HG03135 (cell line): ENCODE data around the gene ZNF546.
"Not testable (repeated sequence)": the region's sequence is repeated elsewhere in the genome, so short reads cannot be mapped to it uniquely, and the experiment has no call there.

Experiments used
- ATAC-seq: cut with Tn5 transposase; IDR thresholded peaks from one replicate; pipeline ENCODE4 v1.9.1; 2021; ENCODE audit warnings: mild to moderate bottlenecking, moderate library complexity; ENCODE audit not compliant: unreplicated experiment

ZNF546 gene

DNA sequence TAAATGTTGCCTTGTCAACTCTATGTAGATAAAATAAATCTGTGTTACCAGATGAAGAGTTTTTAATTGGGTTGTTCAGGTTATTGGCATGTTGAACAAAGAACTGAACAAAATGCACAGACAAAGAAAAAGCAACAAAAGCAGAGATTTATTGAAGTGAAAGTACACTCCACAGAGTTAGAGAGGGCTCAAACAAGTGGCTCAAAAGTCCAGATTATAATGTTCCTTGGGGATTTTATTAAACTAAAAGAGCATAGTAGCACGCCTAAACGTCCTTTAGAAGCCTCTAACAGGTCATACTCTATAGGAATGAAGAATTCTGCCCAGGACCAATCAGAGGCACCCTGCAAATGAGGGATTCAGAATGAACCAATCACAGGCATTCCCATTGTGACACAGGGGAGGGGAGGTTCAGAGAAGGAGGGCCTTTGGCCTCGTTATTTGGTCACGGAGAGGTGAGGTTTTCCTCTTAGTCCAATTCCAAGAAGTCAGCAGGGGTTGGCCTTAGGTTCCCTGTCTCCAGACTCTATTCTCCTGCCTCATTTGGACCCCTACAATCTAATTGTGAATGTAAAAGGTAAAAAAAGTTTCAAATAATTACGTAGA, 13.1 kb upstream of the ZNF546 start:
- no peak for ATAC-seq

DNA sequence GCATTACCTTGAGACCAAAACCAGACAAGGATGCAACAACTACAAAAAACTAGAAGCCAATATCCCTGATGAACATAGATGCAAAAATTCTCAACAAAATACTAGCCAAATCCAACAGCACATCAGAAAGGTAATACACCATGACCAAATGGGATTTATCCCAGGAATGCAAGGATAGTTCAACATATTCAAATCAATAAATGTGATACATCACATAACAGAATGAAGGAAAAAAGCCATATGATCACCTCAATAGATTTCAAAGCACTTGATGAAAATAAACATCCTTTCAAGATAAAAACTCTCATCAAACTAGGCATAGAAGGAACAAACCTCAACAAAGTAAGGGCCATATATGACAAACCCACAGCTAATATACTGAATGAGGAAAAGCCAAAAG, 10.2 kb upstream of the ZNF546 start:
- no peak for ATAC-seq

DNA sequence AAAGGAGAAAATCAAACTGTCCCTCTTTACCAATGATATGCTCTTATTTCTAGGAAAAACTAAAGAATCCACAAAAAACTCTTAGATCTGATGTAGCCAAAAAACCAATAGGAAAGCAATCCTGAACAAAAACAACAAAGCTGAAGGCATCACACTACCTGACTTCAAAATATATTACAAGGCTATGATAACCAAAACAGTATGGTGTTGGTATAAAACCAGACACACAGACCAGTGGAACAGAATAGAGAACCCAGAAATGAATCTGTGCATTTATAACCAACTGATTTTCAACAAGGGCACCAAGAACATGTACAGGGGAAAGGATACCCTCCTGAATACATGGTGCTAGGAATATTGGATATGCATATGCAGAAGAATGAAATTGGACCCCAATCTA, 9.7 kb upstream of the ZNF546 start:
- ATAC-seq: no peak

DNA sequence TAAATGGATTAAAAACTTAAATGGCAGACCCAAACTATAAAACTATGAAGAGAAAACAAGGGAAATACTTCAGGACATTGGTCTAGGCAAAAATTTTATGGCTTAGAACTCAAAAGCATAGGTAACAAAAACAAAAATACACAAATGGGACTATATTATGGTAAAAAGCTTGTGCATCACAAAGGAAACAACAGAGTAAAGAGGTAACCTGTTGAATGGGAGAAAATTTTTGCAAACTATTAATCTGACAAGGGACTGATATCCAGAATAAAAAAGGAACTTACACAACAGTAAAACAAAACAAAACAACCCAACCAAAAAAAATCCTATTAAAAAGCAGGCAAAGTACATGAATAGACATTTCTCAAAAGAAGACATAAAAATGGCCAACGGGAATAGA, 9.3 kb upstream of the ZNF546 start:
- no peak for ATAC-seq

DNA sequence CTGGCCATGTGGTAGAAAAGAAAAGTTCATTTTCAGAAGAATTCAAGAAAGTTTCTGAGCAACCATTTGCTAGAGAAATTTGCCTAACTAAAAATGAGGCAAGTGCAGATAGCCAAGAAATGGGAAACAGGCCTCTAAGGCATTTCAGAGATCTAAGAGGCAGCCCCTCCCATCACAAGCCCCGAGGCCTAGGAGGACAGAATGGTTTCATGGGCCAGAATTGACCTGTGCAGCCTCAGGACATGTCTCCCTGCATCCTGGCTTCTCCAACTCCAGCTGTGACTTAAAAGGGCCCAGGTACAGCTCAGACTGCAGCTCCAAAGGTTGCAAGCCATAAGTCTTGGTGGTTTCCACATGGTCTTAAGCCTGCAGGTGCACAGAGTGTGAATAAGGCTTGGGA, 3.3 kb upstream of the ZNF546 start:
- ATAC-seq: no peak

DNA sequence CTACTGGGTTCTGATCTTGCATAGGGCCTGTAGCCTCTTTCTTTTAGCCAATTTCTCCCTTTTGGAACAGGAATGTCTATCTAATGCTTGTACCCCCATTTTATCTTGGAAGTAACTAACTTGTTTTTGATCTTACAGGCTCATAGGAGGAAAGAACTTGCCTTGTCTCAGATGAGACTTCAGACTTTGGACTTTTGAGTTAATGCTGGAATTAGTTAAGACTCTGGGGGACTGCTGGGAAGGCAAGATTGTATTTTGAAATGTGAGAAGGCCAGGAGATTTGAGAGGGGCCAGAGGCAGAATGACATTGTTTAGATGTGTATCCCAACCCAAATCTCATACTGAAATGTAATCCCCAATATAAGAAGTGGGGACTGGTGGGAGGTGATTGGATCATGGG, 2.5 kb upstream of the ZNF546 start:
- no peak for ATAC-seq

DNA sequence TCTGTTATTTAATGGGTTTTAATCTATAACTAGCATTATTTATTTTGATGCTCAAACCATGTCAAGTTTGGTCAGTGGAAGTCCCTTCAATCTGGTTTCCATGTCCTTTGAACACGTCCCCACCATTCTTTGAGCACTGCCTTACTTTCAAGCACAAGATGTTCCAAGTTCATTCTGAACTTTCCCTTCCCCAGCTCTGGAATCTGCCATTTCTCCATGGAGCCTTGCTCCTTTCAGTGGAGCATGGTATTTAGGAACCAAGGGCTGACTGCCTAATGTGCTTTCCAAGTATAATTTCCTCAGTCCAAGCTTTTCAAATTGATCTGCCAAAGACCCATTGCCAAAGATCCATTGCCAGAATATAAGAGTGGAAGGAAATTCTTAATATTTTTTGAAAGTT, 1.1 kb upstream of the ZNF546 start:
- ATAC-seq: no peak

DNA sequence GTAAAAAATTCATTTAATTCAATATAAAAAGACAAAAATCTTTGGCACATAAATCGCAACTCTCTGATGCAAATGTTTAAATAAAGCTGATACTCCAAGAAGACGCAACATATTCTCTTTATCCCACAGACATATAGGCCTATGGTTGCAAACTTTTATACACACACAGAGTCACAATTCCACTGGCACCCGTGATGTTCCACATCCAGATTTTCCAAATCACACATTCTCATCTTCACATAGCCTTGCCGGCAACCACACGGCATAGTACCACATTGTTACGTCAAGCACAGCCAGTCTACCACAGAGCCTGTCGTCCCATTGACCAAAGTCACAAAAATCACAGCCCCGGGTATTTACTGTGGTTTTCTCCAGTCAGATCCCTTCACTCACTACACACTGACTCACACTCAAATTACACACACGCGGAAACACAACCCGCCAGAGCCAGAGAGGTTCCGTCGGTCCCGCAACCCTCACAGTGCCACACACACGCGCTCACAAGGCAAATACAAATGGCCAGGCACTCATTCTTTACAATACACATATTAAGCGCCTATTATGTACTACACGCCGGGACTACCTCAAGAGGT, 546 bp upstream of the ZNF546 start:
- ATAC-seq: peak; percentile 26

DNA sequence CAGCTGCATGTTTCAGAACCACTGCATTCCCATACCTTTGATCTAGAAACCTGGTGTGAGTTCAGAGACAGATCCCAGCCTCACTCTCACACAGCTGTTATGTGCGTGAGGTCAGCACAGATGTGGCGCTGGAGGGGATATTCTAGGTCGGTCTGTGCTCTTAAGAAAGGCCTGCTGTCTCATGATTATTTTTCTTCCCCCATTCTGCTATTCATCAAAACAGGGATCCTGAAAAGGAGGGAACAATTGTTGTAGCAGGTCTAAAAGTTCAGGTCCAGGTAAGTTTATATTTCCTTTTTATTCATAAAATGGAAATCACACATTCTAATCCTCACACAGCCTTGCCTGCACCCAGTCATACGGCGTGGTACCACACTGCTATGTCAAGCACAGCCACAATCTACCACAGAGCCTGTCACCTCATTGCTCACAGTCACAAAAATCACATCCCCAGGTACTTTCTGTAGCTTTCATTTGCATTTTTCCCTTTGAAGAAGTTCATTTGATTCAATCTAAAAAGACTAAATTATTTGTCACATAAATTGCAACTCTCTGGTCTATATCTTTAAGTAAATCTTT, 867 bp downstream of the ZNF546 start:
- no peak for ATAC-seq

DNA sequence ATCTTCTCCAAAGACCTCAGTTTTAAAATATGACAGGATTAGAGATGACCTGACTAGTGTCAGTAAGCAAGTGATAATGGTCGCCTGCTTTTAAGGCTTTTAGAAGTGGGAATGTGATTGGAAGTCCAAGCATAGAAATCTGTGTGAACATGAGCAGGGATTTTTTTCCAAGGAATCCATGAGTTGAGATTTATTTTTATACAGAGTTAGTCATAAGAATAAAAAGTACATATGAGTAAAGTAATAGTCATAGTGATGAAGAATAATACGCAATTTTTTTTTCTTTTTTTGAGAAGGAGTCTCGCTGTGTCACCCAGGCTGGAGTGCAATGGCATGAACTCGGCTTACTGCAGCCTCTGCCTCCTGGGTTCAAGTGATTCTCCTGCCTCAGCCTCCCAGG, 1.6 kb downstream of the ZNF546 start:
- no peak for ATAC-seq

DNA sequence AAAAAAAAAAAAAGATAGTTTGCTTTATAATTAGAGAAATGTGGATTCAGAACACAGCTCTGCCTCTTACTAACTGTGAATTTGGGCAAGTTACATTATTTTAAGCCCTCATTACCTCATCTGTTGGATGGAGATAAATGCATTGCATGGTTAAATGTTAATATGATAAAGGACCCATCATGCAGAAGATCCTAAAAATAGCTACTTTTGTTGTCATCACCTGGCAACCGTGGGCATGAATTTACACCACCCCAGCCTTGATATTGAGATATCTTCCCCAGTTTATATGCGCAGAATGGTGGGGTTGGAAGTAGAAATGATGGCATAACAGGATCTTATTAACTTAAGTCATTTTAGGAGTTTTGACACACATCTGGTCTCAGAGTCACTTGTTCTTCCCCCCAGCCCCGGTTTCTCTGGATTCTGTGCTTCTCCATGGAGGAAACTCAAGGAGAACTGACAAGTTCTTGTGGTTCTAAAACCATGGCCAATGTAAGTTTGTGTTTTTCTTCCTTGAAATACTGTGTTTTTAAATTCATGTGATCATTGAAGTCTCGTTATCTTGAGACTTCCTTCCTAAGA, 8.9 kb downstream of the ZNF546 start:
- no peak for ATAC-seq

DNA sequence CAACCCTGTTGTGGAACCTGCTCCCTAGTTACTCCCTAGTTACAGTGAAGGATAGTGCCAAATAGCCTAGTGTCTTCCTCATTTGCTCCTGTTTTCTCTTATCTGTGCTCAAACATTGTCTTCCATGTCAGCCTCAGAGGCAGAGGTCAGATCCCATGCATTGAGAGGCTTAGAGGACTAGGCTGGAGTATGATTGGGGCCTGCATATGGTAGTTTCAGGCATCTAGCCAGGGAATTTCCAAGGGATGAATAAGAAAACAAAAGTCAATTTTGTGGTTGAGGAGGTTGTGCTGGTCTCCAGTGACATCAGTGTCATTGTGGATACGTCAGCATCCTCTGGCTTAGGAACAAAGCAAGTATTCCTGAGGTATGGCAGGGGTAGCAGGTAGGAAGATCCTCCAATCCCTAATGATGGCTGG, 9.4 kb downstream of the ZNF546 start:
- ATAC-seq: no peak

DNA sequence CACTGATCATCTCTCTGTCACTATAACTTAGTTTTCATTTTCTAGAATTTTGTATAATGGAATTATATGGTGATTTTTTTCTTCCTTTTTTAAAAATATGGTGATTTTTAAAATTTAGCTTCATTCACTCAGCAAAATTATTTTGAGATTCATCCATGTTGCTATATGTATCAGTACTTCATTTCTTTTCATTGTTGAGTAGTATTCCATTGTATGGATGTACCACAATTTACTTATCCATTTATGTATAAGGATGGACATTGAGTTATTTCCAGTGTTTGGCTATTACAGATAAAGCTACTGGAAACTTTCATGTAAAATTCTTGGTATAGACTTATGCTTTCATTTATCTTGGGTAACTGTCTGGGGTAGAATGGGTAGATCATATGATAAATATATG, 12.8 kb downstream of the ZNF546 start:
- ATAC-seq: no peak

DNA sequence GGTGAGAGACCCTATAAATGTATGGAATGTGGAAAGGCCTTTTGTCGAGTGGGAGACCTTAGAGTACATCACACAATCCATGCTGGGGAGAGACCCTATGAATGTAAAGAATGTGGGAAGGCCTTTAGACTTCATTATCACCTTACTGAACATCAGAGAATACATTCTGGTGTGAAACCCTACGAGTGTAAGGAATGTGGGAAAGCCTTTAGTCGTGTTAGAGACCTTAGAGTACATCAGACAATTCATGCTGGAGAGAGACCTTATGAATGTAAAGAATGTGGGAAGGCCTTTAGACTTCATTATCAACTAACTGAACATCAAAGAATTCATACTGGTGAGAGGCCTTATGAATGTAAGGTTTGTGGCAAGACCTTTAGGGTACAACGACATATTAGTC, 17.1 kb downstream of the ZNF546 start:
- ATAC-seq: no peak

DNA sequence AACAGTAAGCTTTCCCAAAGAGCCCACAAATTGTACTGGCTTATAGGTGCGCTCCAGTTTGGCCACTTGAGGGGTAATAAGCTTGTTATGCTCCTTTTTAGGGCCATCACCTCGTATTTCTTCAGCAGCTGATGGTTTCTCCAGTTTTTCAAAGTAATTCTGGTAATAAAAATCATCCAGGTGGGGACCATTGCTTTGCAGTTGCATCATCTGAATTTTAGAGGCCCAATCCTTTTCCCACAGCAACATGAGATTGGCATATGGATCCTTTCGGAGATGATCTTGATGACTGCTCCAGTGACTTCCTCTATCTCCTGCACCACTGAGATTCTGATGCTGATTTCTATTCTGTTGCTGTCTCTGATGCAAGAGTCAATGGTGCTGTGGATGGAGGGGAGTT, 27.1 kb downstream of the ZNF546 start:
- no peak for ATAC-seq

DNA sequence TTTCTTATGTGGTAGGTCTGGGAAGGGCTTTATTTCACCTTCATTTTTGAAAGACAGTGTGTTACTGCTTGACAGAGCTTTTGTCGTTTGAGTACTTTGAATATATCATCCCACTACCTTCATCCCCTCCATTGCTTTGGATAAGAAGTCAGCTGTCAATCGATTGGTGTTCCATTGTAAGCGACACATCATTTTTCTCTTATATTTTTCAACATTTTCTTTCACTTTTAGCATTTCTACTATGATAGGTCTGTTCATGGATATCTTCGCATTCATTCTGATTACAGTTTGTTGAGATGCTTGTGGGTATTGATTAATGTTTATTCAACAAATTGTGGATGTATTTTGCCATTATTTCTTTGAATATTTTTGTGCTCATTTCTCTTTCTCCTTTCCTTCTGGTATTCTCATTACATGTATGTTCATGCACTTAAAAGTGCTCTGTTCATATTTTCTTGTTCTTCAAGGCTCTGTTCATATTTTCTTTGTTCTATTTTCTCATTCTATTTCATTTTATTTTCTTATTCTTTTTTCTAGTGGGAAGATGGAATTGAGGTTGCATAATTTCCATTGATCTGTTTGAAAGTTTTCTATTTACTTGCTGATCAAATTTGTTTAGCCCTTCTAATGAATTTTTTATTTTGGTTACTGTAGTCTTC, 29.2 kb downstream of the ZNF546 start:
- ATAC-seq: no peak

DNA sequence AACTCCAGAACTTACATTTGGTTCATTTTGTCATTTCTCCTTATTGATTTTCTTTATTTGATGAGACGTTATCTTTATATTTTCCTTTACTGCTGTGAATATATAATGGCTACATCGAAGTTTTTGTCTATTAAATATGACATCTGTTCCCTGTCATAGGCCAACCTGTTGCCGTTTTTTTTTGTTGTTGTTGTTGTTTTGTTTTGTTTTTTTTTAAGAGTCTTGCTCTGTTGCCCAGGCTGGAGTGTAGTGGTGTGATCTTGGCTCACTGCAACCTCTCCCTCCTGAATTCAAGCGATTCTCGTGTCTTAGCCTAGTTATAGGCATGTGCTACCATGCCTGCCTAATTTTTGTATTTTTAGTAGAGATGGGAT, 29.7 kb downstream of the ZNF546 start:
- ATAC-seq: no peak

DNA sequence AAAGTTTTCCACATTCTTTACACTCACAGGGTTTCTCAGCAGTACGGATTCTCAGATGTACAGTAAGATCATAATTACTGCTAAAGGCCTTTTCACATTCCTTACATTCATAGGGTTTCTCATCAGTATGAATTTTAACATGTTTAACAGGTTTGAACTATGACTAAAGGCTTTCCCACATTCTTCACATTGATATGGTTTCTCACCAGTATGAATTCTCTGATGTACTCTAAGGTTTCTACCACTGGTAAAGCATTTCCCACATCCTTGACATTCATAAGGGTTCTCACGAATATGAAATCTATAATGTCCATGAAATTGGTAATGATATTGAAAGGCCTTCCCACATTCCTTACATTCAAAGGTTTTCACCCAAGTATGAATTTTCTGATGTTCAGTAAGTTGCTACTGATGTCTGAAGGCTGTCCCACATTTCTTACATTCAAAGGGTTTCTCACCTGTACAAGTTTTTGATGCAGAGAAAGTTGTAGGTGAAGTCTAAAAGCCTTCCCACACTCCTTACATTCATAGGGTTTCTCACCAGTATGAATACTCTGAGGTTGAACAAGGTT, 37.2 kb downstream of the ZNF546 start:
- ATAC-seq: no peak

DNA sequence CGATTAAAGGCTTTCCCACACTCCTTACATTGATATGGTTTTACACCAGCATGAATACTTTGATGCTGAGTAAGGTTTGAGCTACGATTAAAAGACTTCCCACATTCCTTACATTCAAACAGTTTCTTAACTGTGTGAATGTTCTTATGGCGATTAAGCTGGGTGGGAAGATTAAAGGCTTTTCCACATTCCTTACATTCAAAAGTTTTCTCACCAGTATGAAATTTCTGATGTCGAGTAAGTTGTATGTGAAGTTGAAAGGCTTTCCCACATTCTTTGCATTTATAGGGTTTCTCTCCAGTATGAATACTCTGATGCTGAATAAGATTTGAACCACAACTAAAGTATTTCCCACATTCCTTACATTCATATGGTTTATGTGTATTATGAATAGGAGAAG, 39.1 kb downstream of the ZNF546 start:
- ATAC-seq: no peak

DNA sequence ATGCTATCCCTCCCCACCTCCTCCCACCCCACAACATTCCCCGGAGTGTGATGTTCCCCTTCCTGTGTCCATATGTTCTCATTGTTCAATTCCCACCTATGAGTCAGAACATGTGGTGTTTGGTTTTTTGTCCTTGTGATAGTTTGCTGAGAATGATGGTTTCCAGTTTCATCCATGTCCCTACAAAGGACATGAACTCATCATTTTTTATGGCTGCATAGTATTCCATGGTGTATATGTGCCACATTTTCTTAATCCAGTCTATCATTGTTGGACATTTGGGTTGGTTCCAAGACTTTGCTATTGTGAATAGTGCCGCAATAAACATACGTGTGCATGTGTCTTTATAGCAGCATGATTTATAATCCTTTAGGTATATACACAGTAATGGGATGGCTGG, 41.2 kb downstream of the ZNF546 start:
- not testable (repeated sequence) for ATAC-seq

DNA sequence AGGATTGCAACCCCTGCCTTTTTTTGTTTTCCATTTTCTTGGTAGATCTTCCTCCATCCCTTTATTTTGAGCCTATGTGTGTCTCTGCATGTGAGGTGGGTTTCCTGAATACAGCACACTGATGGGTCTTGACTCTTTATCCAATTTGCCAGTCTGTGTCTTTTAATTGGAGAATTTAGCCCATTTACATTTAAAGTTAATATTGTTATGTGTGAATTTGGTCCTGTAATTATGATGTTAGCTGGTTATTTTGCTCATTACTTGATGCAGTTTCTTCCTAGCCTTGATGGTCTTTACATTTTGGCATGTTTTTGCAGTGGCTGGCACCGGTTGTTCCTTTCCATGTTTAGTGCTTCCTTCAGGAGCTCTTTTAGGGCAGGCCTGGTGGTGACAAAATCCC, 44.9 kb downstream of the ZNF546 start:
- not testable (repeated sequence) for ATAC-seq

DNA sequence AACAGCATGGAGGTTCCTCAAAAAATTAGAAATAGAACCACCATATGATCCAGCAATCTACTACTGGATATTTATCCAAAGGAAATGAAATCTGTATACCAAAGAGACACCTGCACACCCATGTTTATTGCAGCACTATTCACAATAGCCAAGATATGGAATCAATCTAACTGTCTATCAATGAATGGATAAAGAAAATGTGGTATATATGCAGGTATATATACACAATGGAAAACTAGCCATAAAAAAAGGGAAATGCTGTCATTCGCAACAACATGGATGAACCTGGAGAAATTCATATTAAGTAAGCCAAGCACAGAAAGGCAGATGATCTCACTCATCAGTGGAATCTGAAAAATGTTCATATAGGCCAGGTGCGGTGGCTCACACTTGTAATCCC, 56.6 kb downstream of the ZNF546 start:
- no peak for ATAC-seq
